SK-N-SH (cell line): ENCODE results near the gene EGF. TPM values are rescaled to one million over a fixed set of nuclear protein-coding genes. Genes with fewer than 3 reads are reported as not detected.

Experiments
- CTCF ChIA-PET: fragments of 300-600, 350-600 bp; formaldehyde crosslinking; extraction: SDS; loops from one replicate; lab custom pipeline; 2021; lab: Yijun Ruan, JAX
- POLR2A ChIA-PET: fragments of 350-600 bp; sonication (Branson Sonifier 250); formaldehyde crosslinking; extraction: SDS; loops from one replicate; lab custom pipeline; 2020; ENCODE audit warnings: antibody characterized with exemption, inconsistent platforms; lab: Yijun Ruan, JAX
- DNase-seq: peaks from one replicate; pipeline ENCODE4 v3.0.0; 2012
- H2AFZ ChIP-seq: fragments of 200-600 bp; sonication (generic); 2 replicates; pipeline ENCODE4 v1.8.1; 2016; ENCODE audit warnings: antibody characterized with exemption, mild to moderate bottlenecking, low read depth
- H3F3A ChIP-seq: fragments of 200-600 bp; sonication (generic); replicated peaks from 2 replicates; pipeline ENCODE3; 2016; ENCODE audit warnings: antibody characterized with exemption, mild to moderate bottlenecking; ENCODE audit not compliant: insufficient read depth
- H3K27ac ChIP-seq, 2 experiments: fragments of 200-500 bp in 1 of 2; fragments of 200-600 bp in 1 of 2; sonication (Bioruptor generic) in 1 of 2; sonication (generic), shearing (Covaris generic) in 1 of 2; 2 replicates each; pipeline versions ENCODE4 v1.5.1 to v1.6.1; 2014 to 2016; ENCODE audit warnings: low read depth in 2 of 2, inconsistent platforms in 1 of 2, low read length in 1 of 2, mild to moderate bottlenecking in 1 of 2, mixed read lengths in 1 of 2
- H3K27me3 ChIP-seq: fragments of 200-600 bp; sonication (generic), shearing (Covaris generic); 2 replicates; pipeline ENCODE4 v1.6.1; 2016; ENCODE audit warnings: mixed run types; ENCODE audit not compliant: insufficient read depth
- H3K36me3 ChIP-seq, 2 experiments: fragments of 200-500 bp in 1 of 2; fragments of 200-600 bp in 1 of 2; sonication (Bioruptor generic) in 1 of 2; sonication (generic) in 1 of 2; replicated peaks in 1 of 2; 2 replicates each; pipeline versions ENCODE3 to v1.5.1; 2014 to 2016; ENCODE audit warnings: low read length in 1 of 2, mild to moderate bottlenecking in 1 of 2; ENCODE audit not compliant: insufficient read depth in 2 of 2, control insufficient read depth in 1 of 2
- H3K4me1 ChIP-seq, 2 experiments: fragments of 200-500 bp in 1 of 2; fragments of 200-600 bp in 1 of 2; sonication (Bioruptor generic) in 1 of 2; sonication (generic), shearing (Covaris generic) in 1 of 2; 2 replicates each; pipeline versions ENCODE4 v1.5.1 to v1.6.1; 2014 to 2016; ENCODE audit warnings: low read depth in 1 of 2, low read length in 1 of 2, mixed run types in 1 of 2; ENCODE audit not compliant: insufficient read depth in 2 of 2, control insufficient read depth in 1 of 2
- H3K4me2 ChIP-seq: fragments of 200-600 bp; sonication (generic), shearing (Covaris generic); 2 replicates; pipeline ENCODE4 v1.6.1; 2017; ENCODE audit warnings: mixed run types
- H3K4me3 ChIP-seq, 2 experiments: fragments of 200-500 bp in 1 of 2; fragments of 200-600 bp in 1 of 2; sonication (Bioruptor generic) in 1 of 2; sonication (generic), shearing (Covaris generic) in 1 of 2; 2 replicates each; pipeline versions ENCODE4 v1.5.1 to v1.8.1; 2014 to 2016; ENCODE audit warnings: low read depth in 2 of 2, inconsistent platforms in 1 of 2, low read length in 1 of 2, mild to moderate bottlenecking in 1 of 2, mixed read lengths in 1 of 2, moderate library complexity in 1 of 2
- H3K79me2 ChIP-seq: fragments of 200-600 bp; sonication (generic); 2 replicates; pipeline ENCODE4 v1.8.1; 2017; ENCODE audit warnings: mild to moderate bottlenecking; ENCODE audit not compliant: insufficient read depth
- H3K9ac ChIP-seq: fragments of 200-600 bp; sonication (generic); 2 replicates; pipeline ENCODE4 v1.6.1; 2017; ENCODE audit warnings: mixed run types
- H3K9me2 ChIP-seq: fragments of 200-600 bp; sonication (generic); 2 replicates; pipeline ENCODE4 v1.6.1; 2017; ENCODE audit warnings: mixed run types
- H3K9me3 ChIP-seq: fragments of 200-600 bp; sonication (generic); 2 replicates; pipeline ENCODE4 v1.6.1; 2017; ENCODE audit warnings: mixed run types, mild to moderate bottlenecking, moderate library complexity
- H4K20me1 ChIP-seq: fragments of 200-600 bp; sonication (generic); 2 replicates; pipeline ENCODE4 v1.6.1; 2017; ENCODE audit warnings: mild to moderate bottlenecking, mixed run types; ENCODE audit not compliant: insufficient read depth
- FOSL2 ChIP-seq: IDR thresholded peaks from 2 replicates; pipeline ENCODE4 v1.4.0; 2012; ENCODE audit warnings: low read depth, mild to moderate bottlenecking, moderate library complexity, borderline replicate concordance
- JUND ChIP-seq: IDR thresholded peaks from 2 replicates; pipeline ENCODE4 v1.4.0; 2012
- NRF1 ChIP-seq: IDR thresholded peaks from 2 replicates; pipeline ENCODE4 v1.6.1; 2012; ENCODE audit warnings: low read depth, mild to moderate bottlenecking, low read length
- POLR2AphosphoS5 ChIP-seq: IDR thresholded peaks from 2 replicates; pipeline ENCODE4 v1.6.1; 2012; ENCODE audit warnings: low read depth, low read length
- RCOR1 ChIP-seq: fragments of 150-350 bp; IDR thresholded peaks from 2 replicates; pipeline ENCODE4 v1.6.1; 2017; ENCODE audit warnings: antibody characterized with exemption, low read length
- RXRA ChIP-seq: IDR thresholded peaks from 2 replicates; pipeline ENCODE4 v1.4.0; 2012; ENCODE audit warnings: low read depth, mild to moderate bottlenecking, borderline replicate concordance
- SIN3A ChIP-seq: IDR thresholded peaks from 2 replicates; pipeline ENCODE4 v1.6.1; 2012; ENCODE audit warnings: low read depth, mild to moderate bottlenecking, low read length, moderate library complexity, borderline replicate concordance
- SMC3 ChIP-seq: IDR thresholded peaks from 2 replicates; pipeline ENCODE4 v1.6.1; 2012; ENCODE audit warnings: low read depth, low read length, improper control_type of control experiment
- TCF12 ChIP-seq: IDR thresholded peaks from 2 replicates; pipeline ENCODE4 v1.4.0; 2012
- WGBS: methylation state at CpG from one replicate; pipeline ENCODE4 v1.1.6; 2017; ENCODE audit warnings: low lambda C conversion rate; 5-methylcytosine and 5-hydroxymethylcytosine counted together
- polyA plus RNA-seq, 3 experiments: library from polyadenylated mRNA; depleted of rRNA; stranded (reverse); fragments of >200 nt; gene quantifications; 2 replicates each; pipeline ENCODE4 v1.2.3, GENCODE V29; 2012
- TF ChIP-seq, protein P1 (sequence below): IDR thresholded peaks from 2 replicates; pipeline ENCODE4 v1.4.0; 2012; ENCODE audit warnings: low read depth, borderline replicate concordance
- TF ChIP-seq, protein P2 (sequence below): IDR thresholded peaks from 2 replicates; pipeline ENCODE4 v1.4.0; 2012; ENCODE audit warnings: low read depth
- TF ChIP-seq, protein P3 (sequence below): IDR thresholded peaks from 2 replicates; pipeline ENCODE4; 2012
- TF ChIP-seq, protein P4 (sequence below): IDR thresholded peaks from 2 replicates; pipeline ENCODE4 v1.6.1; 2012; ENCODE audit warnings: mild to moderate bottlenecking, low read depth, low read length, moderate library complexity

EGF gene
- polyA plus RNA-seq, 1 of the 3 experiments (the other 2 are of a cell fraction), result 0.89 TPM

DNA sequence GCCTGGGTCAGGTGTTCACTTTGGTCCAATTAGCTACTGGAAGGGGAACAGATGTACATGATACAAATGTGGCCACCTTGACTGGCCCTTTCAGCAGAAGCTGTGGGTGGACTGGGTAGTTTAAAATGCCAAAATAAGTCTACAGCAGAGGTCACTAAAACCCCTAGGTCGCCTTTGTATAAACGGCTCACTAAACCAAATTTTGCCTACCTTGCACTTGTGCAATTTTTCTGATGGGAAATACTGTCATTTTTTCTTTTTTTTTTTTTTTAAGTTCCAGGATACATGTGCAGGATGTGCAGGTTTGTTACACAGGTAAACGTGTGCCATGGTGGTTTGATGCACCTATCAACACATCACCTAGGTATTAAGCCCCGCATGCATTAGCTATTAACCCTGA, 109.8 kb downstream of the EGF start (continued):
- TF ChIP-seq, protein P1, sequence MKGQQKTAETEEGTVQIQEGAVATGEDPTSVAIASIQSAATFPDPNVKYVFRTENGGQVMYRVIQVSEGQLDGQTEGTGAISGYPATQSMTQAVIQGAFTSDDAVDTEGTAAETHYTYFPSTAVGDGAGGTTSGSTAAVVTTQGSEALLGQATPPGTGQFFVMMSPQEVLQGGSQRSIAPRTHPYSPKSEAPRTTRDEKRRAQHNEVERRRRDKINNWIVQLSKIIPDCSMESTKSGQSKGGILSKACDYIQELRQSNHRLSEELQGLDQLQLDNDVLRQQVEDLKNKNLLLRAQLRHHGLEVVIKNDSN, result no peak
- TF ChIP-seq FOSL2 (no peak), RXRA (no peak), SIN3A (no peak)

DNA sequence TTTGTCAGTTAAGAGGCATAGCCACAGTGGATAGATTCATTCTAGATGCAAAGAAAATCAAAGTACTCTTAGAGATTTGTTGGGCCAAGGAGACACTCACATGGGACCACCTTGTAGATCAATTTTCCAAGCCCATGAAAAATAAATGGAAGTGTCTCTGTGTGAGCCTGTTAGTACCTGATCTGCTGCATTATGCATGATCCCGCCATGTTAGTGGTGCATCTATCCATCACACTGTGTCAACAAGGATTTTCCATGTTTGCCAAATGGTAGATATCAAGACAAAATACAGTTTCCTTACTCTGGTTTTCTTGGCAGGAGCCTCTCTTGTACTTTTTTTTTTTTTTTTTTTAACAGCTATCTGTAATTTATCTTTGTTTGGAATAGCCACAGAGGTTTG, 112.4 kb downstream of the EGF start:
- POLR2A ChIA-PET, result no interaction called here
- Histone ChIP-seq H3K36me3 (no peaks in the 10 kb centered on the region), H3K9me2 (no peaks in the 10 kb centered on the region), H4K20me1 (no peaks in the 10 kb centered on the region), H3K4me1 (no peaks in the 10 kb centered on the region), H3K4me2 (no peak overlapping the region), H3F3A (no peaks in the 10 kb centered on the region), H3K9ac (no peak overlapping the region), H3K9me3 (no peaks in the 10 kb centered on the region), H3K79me2 (no peaks in the 10 kb centered on the region), H3K27ac (no peak overlapping the region), H3K4me3 (no peak overlapping the region), H2AFZ (no peak overlapping the region), H3K27me3 (no peaks in the 10 kb centered on the region; the same call in 1 of the 2 replicates)
- TF ChIP-seq, protein P2, sequence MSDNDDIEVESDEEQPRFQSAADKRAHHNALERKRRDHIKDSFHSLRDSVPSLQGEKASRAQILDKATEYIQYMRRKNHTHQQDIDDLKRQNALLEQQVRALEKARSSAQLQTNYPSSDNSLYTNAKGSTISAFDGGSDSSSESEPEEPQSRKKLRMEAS, result no peak
- no peak for TF ChIP-seq RCOR1
- TF ChIP-seq, protein P1, result no peak
- 77% methylated on average over 1 of the region's 1 CpG for WGBS
- DNase-seq, result no peak
- CTCF ChIA-PET, result no interaction called here

DNA sequence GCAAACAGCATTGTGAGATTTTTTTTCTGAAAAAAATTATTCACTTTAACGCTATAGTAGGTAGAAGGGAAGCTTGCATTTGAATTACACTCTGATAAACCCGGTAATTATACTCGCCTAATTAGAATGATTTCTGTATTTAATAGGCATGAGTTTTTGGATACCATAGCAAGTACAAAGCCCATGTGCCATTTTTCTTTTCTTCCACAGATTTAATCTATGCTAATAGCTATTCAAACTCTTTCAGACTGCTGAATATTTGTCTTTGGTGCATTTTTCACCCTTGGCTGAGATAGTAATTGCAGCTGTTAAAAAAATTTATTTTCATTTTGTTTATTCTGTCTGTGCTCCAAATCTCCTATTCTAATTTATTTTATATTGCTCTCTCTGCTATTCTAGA, 113.0 kb downstream of the EGF start:
- no peaks in the 10 kb centered on the region for H3K9me3 ChIP-seq
- H3K4me2 ChIP-seq, result no peak overlapping the region
- H3K27me3 ChIP-seq, result no peaks in the 10 kb centered on the region; the same call in 1 of the 2 replicates
- no peak overlapping the region for H2AFZ ChIP-seq
- TF ChIP-seq RCOR1 (no peak), NRF1 (no peak), SIN3A (no peak), SMC3 (no peak), RXRA (no peak), JUND (no peak), TCF12 (no peak), POLR2AphosphoS5 (no peak)
- TF ChIP-seq, protein P3, sequence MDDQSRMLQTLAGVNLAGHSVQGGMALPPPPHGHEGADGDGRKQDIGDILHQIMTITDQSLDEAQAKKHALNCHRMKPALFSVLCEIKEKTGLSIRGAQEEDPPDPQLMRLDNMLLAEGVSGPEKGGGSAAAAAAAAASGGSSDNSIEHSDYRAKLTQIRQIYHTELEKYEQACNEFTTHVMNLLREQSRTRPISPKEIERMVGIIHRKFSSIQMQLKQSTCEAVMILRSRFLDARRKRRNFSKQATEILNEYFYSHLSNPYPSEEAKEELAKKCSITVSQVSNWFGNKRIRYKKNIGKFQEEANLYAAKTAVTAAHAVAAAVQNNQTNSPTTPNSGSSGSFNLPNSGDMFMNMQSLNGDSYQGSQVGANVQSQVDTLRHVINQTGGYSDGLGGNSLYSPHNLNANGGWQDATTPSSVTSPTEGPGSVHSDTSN, result no peak
- TF ChIP-seq, protein P4, sequence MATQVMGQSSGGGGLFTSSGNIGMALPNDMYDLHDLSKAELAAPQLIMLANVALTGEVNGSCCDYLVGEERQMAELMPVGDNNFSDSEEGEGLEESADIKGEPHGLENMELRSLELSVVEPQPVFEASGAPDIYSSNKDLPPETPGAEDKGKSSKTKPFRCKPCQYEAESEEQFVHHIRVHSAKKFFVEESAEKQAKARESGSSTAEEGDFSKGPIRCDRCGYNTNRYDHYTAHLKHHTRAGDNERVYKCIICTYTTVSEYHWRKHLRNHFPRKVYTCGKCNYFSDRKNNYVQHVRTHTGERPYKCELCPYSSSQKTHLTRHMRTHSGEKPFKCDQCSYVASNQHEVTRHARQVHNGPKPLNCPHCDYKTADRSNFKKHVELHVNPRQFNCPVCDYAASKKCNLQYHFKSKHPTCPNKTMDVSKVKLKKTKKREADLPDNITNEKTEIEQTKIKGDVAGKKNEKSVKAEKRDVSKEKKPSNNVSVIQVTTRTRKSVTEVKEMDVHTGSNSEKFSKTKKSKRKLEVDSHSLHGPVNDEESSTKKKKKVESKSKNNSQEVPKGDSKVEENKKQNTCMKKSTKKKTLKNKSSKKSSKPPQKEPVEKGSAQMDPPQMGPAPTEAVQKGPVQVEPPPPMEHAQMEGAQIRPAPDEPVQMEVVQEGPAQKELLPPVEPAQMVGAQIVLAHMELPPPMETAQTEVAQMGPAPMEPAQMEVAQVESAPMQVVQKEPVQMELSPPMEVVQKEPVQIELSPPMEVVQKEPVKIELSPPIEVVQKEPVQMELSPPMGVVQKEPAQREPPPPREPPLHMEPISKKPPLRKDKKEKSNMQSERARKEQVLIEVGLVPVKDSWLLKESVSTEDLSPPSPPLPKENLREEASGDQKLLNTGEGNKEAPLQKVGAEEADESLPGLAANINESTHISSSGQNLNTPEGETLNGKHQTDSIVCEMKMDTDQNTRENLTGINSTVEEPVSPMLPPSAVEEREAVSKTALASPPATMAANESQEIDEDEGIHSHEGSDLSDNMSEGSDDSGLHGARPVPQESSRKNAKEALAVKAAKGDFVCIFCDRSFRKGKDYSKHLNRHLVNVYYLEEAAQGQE, result no peak
- no peaks in the 10 kb centered on the region for H3F3A ChIP-seq
- H3K27ac ChIP-seq, result no peak overlapping the region
- no peak overlapping the region for H3K4me3 ChIP-seq
- H3K9ac ChIP-seq, result no peak overlapping the region
- no peaks in the 10 kb centered on the region for H3K4me1 ChIP-seq
- CTCF ChIA-PET, result interaction anchor here (0.7 kb wide), 1 partner anchor 199 kb away, joined by 3 read pairs; no protein-coding TSS in a partner anchor
- H3K36me3 ChIP-seq, result no peaks in the 10 kb centered on the region
- POLR2A ChIA-PET, result no interaction called here
- H3K9me2 ChIP-seq, result no peaks in the 10 kb centered on the region
- DNase-seq, result no peak
- H4K20me1 ChIP-seq, result no peaks in the 10 kb centered on the region
- no peaks in the 10 kb centered on the region for H3K79me2 ChIP-seq
- 49% methylated on average over 3 of the region's 3 CpGs for WGBS
